Epithelial cell of prostate (primary cell): Measurements from ENCODE around the gene AFAP1.
"Not testable (repeated sequence)": the region's sequence is repeated elsewhere in the genome, so short reads cannot be mapped to it uniquely, and the experiment has no call there.

Experiments
- DNase-seq: peaks from one replicate; pipeline ENCODE4 v3.0.0-alpha.2; 2011; ENCODE audit warnings: low read depth, low spot score
- H3K27ac ChIP-seq: fragments of 450-650 bp; 2 replicates; pipeline ENCODE4 v1.5.1; 2017; ENCODE audit warnings: mild to moderate bottlenecking

Gene AFAP1

GRCh38 chr4:7952615-7953014 lies 13.0 kb upstream of the AFAP1 start:
- no peak overlapping the region for H3K27ac ChIP-seq
- no peak for DNase-seq

- no peak overlapping the region for H3K27ac ChIP-seq
- DNase-seq: no peak
Measured at GRCh38 chr4:7950301-7951092, 10.8 kb upstream of the AFAP1 start.

GRCh38 chr4:7949759-7950158 lies 10.1 kb upstream of the AFAP1 start:
- no peak for DNase-seq
- H3K27ac ChIP-seq: no peak overlapping the region

GRCh38 chr4:7947927-7948326 lies 8.3 kb upstream of the AFAP1 start:
- no peak overlapping the region for H3K27ac ChIP-seq
- DNase-seq: no peak

- no peak for DNase-seq
- no peak overlapping the region for H3K27ac ChIP-seq
Measured at GRCh38 chr4:7945709-7946380, 6.2 kb upstream of the AFAP1 start.

- H3K27ac ChIP-seq: no peak overlapping the region
- DNase-seq: no peak
Measured at GRCh38 chr4:7944599-7945220, 5.0 kb upstream of the AFAP1 start.

GRCh38 chr4:7943688-7944087 lies 4.0 kb upstream of the AFAP1 start:
- DNase-seq, H3K27ac ChIP-seq: not testable (repeated sequence)

GRCh38 chr4:7943211-7943610 lies 3.5 kb upstream of the AFAP1 start:
- H3K27ac ChIP-seq: no peak overlapping the region
- DNase-seq: no peak

- DNase-seq: no peak
Measured at GRCh38 chr4:7941965-7942496, 2.4 kb upstream of the AFAP1 start.

GRCh38 chr4:7941111-7941964 lies 1.7 kb upstream of the AFAP1 start:
- no peak overlapping the region for H3K27ac ChIP-seq
- DNase-seq: no peak

More at GRCh38 chr4:7941965-7942496, 2.4 kb upstream of the AFAP1 start:
- no peak overlapping the region for H3K27ac ChIP-seq

GRCh38 chr4:7938609-7939376 lies 868 bp downstream of the AFAP1 start:
- peak overlapping the region; percentile 46 for H3K27ac ChIP-seq

GRCh38 chr4:7938266-7938608 lies 1.4 kb downstream of the AFAP1 start:
- peak overlapping the region; percentile 46 for H3K27ac ChIP-seq
- no peak for DNase-seq

More at GRCh38 chr4:7938609-7939376, 868 bp downstream of the AFAP1 start:
- DNase-seq: no peak

GRCh38 chr4:7937006-7937405 lies 2.7 kb downstream of the AFAP1 start:
- H3K27ac ChIP-seq: no peak overlapping the region
- DNase-seq: no peak

GRCh38 chr4:7933651-7934510 lies 5.8 kb downstream of the AFAP1 start:
- no peak overlapping the region for H3K27ac ChIP-seq
- no peak for DNase-seq

- DNase-seq: no peak
- H3K27ac ChIP-seq: no peak overlapping the region
Measured at GRCh38 chr4:7932287-7932686, 7.4 kb downstream of the AFAP1 start.

GRCh38 chr4:7929118-7929951 lies 10.3 kb downstream of the AFAP1 start:
- peak overlapping the region; percentile 2 for H3K27ac ChIP-seq
- peak; percentile 80 for DNase-seq

GRCh38 chr4:7928711-7929110 lies 10.9 kb downstream of the AFAP1 start:
- DNase-seq: no peak
- H3K27ac ChIP-seq: no peak overlapping the region

- H3K27ac ChIP-seq: no peak overlapping the region
- DNase-seq: no peak
Measured at GRCh38 chr4:7926822-7927221, 12.8 kb downstream of the AFAP1 start.
